Cardiac muscle cell (in vitro differentiated cells and primary cell): ENCODE data around the gene CCDC85A. TPM values are rescaled to one million over a fixed set of nuclear protein-coding genes. Genes with fewer than 3 reads are reported as not detected.

Experiments
- DNase-seq, 2 donors: peaks; one replicate each; pipeline versions ENCODE4 v3.0.0 to v3.0.0-alpha.2; 2010 to 2017; ENCODE audit warnings: low read depth in 1 of 2, low spot score in 1 of 2
- H3K27ac ChIP-seq: fragments of 200-600 bp; sonication (generic); 2 replicates; pipeline ENCODE4 v1.5.1; 2016
- H3K27me3 ChIP-seq: fragments of 200-600 bp; sonication (generic); 2 replicates; pipeline ENCODE4 v1.6.0; 2016; ENCODE audit warnings: control low read depth
- H3K36me3 ChIP-seq: fragments of 200-600 bp; sonication (generic); 2 replicates; pipeline ENCODE4 v1.5.1; 2016; ENCODE audit warnings: control low read depth
- H3K4me1 ChIP-seq: fragments of 200-600 bp; sonication (generic); 2 replicates; pipeline ENCODE4 v1.8.1; 2017; ENCODE audit warnings: low read depth, mild to moderate bottlenecking, mixed run types
- H3K4me3 ChIP-seq: fragments of 200-600 bp; sonication (generic); 2 replicates; pipeline ENCODE4 v1.5.1; 2016; ENCODE audit warnings: mild to moderate bottlenecking
- H3K9me3 ChIP-seq: fragments of 200-600 bp; sonication (generic); 2 replicates; pipeline ENCODE4 v1.5.1; 2017; ENCODE audit warnings: low read depth, mild to moderate bottlenecking, control low read depth
- polyA plus RNA-seq: library from polyadenylated mRNA; unstranded; fragments of >200 nt; fragmentation: Nextera tagmentation; extraction: Ambion mirVana; gene quantifications from 2 replicates; pipeline ENCODE4 v1.2.1, GENCODE V29; 2016
- total RNA-seq: library from RNA; depleted of rRNA; stranded (reverse); fragments of >200 nt; gene quantifications from 2 replicates; pipeline ENCODE4 v1.2.3, GENCODE V29; 2016
- TF ChIP-seq, protein P1 (sequence below): IDR thresholded peaks from 2 replicates; pipeline ENCODE4 v1.5.1; 2012; ENCODE audit warnings: low read depth, mild to moderate bottlenecking, low read length

The CCDC85A gene
- total and polyA plus RNA-seq, 2 experiments from 2014 or later: 3.9 to 8.1 TPM

DNA sequence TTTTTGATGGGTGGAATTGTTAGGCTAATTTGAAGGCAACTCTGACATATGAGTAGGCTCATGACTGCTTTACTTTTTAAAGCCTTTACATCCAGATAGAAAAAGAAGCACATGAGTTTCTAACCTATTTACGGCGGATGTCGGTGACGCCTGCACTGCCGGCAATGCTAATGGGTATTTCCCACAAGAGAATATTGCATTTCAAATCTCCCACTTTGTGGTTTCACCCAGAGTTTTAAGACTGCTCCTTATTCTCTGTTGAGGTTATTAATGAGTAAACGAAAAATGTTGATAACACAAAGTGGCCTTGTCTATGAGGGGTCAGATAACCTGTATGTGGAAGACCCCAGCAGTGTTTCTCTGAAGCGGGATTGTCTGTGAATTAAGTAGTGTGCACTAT is 14.0 kb downstream of the CCDC85A start:
- no peaks in the 10 kb centered on the region for H3K36me3 ChIP-seq
- H3K27ac ChIP-seq: no peak overlapping the region
- no peaks in the 10 kb centered on the region for H3K9me3 ChIP-seq
- no peak overlapping the region for H3K4me3 ChIP-seq
- H3K27me3 ChIP-seq: peaks cover 38% of the 10 kb centered on the region
- no peak for DNase-seq
- H3K4me1 ChIP-seq: peaks cover 4% of the 10 kb centered on the region
- TF ChIP-seq, protein P1, sequence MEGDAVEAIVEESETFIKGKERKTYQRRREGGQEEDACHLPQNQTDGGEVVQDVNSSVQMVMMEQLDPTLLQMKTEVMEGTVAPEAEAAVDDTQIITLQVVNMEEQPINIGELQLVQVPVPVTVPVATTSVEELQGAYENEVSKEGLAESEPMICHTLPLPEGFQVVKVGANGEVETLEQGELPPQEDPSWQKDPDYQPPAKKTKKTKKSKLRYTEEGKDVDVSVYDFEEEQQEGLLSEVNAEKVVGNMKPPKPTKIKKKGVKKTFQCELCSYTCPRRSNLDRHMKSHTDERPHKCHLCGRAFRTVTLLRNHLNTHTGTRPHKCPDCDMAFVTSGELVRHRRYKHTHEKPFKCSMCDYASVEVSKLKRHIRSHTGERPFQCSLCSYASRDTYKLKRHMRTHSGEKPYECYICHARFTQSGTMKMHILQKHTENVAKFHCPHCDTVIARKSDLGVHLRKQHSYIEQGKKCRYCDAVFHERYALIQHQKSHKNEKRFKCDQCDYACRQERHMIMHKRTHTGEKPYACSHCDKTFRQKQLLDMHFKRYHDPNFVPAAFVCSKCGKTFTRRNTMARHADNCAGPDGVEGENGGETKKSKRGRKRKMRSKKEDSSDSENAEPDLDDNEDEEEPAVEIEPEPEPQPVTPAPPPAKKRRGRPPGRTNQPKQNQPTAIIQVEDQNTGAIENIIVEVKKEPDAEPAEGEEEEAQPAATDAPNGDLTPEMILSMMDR: no peak

DNA sequence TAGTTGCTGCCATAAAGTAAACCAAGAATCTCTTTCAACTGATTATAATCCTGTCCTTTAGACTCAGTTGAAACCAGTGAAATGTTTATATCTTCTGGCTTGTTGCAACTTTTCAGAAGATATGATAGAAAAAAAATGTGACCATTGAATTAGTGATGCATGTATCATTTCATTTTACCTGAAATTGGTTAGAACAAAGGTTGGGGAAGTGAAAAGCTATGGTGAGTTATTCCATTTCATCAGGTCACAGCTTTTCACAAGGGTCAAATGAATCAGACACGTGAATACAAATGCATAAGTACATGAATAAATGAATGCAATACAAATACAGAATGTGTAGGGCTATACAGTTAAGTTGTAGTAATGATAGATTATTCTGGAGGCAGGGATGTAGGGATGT is 15.1 kb downstream of the CCDC85A start:
- DNase-seq: no peak
- no peak overlapping the region for H3K4me3 ChIP-seq
- H3K4me1 ChIP-seq: peaks cover 4% of the 10 kb centered on the region
- peaks cover 27% of the 10 kb centered on the region for H3K27me3 ChIP-seq
- TF ChIP-seq, protein P1: no peak
- no peaks in the 10 kb centered on the region for H3K36me3 ChIP-seq
- H3K27ac ChIP-seq: no peak overlapping the region
- no peaks in the 10 kb centered on the region for H3K9me3 ChIP-seq

DNA sequence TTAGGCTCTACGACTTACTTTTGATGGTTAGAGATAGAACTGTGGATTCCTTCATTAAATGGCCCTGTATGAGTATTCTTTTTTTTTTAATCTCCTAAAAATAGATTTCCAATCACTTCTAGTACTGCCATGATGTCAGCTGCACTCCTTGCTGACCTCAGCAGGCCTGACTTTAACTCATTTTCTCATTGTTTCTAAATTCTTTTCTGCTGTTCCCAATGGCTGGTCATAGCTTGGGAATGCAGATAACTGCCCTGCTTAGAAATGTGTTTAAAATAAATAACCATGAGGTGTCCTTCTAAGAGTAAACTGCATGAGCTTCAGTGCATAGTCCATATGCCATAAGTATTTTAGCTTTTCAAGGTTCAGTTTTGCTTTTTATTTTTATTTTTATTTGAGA is 15.7 kb downstream of the CCDC85A start:
- TF ChIP-seq, protein P1: no peak

GRCh38 chr2:56202381-56203121 is 18.8 kb downstream of the CCDC85A start:
- H3K36me3 ChIP-seq: no peaks in the 10 kb centered on the region
- no peak overlapping the region for H3K27ac ChIP-seq
- peaks cover 3% of the 10 kb centered on the region for H3K9me3 ChIP-seq
- peaks cover 2% of the 10 kb centered on the region for H3K27me3 ChIP-seq
- DNase-seq: no peak
- TF ChIP-seq, protein P1: no peak
- H3K4me3 ChIP-seq: no peak overlapping the region
- peaks cover 4% of the 10 kb centered on the region for H3K4me1 ChIP-seq

More for the DNA sequence above, 15.7 kb downstream of the CCDC85A start:
- Histone ChIP-seq H3K4me3 (no peak overlapping the region), H3K4me1 (peaks cover 4% of the 10 kb centered on the region), H3K27me3 (peaks cover 21% of the 10 kb centered on the region), H3K9me3 (no peaks in the 10 kb centered on the region), H3K27ac (no peak overlapping the region), H3K36me3 (no peaks in the 10 kb centered on the region)
- DNase-seq: no peak

DNA sequence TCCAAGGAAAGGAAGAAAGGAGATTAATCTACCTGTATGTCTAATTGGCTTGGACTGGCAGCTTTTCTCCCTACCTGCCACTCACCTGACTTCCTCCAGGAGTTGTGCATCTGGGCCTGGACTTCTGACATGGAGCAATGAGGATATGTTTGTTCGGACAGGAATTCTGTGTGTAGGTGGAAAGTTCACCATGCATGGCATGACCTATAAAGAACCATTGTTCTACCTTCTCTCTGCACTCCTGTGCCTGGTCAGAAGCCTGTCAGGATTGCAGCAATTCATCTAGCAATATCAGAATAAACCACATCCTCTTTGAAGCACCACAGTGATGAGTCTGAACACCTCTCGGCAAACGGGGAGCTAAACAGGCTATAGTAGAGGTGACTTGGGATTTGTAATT is 20.8 kb downstream of the CCDC85A start:
- H3K36me3 ChIP-seq: no peaks in the 10 kb centered on the region
- peaks cover 4% of the 10 kb centered on the region for H3K4me1 ChIP-seq
- H3K4me3 ChIP-seq: no peak overlapping the region
- TF ChIP-seq, protein P1: no peak
- no peak overlapping the region for H3K27ac ChIP-seq
- peaks cover 3% of the 10 kb centered on the region for H3K9me3 ChIP-seq
- DNase-seq: no peak
- H3K27me3 ChIP-seq: no peaks in the 10 kb centered on the region
